HL-60 (cell line): ENCODE results near the gene CSNK1G1.

Experiments
- DNase-seq, 2 experiments: peaks; one replicate each; pipeline ENCODE4 v3.0.0-alpha.2; 2010 to 2020; ENCODE audit warnings: low read depth in 1 of 2, low spot score in 1 of 2
- H3K27ac ChIP-seq: fragments of 250-450 bp; sonication (Bioruptor Pico); replicated peaks from 2 replicates; pipeline ENCODE4 v1.5.1; 2020; ENCODE audit warnings: mild to moderate bottlenecking, moderate library complexity
- H3K27me3 ChIP-seq: fragments of 250-450 bp; sonication (Bioruptor Pico); 2 replicates; pipeline ENCODE4 v1.5.1; 2021; ENCODE audit warnings: mild to moderate bottlenecking, moderate library complexity; ENCODE audit not compliant: insufficient read depth, poor library complexity, severe bottlenecking
- H3K4me3 ChIP-seq: replicated peaks from 2 replicates; pipeline ENCODE4 v1.5.1; 2011; ENCODE audit warnings: mild to moderate bottlenecking, control low read depth, low read length; ENCODE audit not compliant: insufficient read depth
- CTCF ChIP-seq: IDR thresholded peaks from one replicate; pipeline ENCODE4 v1.5.1; 2011; ENCODE audit warnings: low read length, control low read depth, inconsistent platforms; ENCODE audit not compliant: insufficient read depth
- GABPA ChIP-seq: IDR thresholded peaks from 2 replicates; pipeline ENCODE4 v1.6.1; 2012; ENCODE audit warnings: low read depth
- POLR2AphosphoS5 ChIP-seq: IDR thresholded peaks from 2 replicates; pipeline ENCODE4 v1.6.1; 2012; ENCODE audit warnings: low read depth
- SPI1 ChIP-seq: IDR thresholded peaks from 2 replicates; pipeline ENCODE4 v1.6.1; 2012; ENCODE audit warnings: low read depth, mild to moderate bottlenecking, borderline replicate concordance
- TF ChIP-seq, protein P1 (sequence below): IDR thresholded peaks from 2 replicates; pipeline ENCODE4 v1.6.1; 2012; ENCODE audit warnings: low read depth; ENCODE audit not compliant: insufficient replicate concordance

The CSNK1G1 gene

DNA sequence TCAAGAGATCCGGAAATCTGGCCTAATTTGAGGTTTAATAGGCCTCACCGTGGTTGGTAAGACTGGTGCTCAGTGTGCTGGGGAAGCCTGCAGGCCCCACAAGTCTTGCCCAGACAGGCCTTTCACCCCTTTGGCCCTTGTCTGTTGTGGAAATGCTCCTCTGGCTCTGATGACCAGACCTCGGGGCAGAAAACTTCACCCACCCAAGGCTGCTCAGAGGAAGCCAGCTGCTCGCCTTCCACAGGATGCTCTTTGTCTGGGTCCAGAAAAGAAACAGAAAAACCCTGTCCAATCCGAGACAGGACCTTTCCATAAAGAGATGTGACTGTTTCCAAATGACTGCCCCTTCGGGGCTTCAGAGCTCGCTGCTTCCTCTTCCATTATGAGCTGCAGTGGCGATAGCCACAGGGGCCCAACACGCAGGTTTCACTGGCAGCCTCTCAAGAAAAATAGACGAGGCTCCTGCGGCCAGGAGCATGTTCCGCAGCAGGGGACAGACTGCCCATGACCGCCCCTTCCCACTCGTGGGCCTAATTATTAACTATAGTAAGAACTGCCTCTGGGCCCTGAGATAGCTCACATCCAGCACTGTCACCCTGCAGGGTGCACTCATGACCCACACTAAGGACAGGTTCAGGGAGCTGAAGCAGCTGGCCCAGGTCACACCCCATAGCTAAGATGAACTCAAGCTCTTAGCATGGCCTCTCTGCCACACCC, 211.2 kb downstream of the CSNK1G1 start:
- peak; percentile 26; the same call in 1 of the 2 replicates for TF ChIP-seq POLR2AphosphoS5
- TF ChIP-seq, protein P1, sequence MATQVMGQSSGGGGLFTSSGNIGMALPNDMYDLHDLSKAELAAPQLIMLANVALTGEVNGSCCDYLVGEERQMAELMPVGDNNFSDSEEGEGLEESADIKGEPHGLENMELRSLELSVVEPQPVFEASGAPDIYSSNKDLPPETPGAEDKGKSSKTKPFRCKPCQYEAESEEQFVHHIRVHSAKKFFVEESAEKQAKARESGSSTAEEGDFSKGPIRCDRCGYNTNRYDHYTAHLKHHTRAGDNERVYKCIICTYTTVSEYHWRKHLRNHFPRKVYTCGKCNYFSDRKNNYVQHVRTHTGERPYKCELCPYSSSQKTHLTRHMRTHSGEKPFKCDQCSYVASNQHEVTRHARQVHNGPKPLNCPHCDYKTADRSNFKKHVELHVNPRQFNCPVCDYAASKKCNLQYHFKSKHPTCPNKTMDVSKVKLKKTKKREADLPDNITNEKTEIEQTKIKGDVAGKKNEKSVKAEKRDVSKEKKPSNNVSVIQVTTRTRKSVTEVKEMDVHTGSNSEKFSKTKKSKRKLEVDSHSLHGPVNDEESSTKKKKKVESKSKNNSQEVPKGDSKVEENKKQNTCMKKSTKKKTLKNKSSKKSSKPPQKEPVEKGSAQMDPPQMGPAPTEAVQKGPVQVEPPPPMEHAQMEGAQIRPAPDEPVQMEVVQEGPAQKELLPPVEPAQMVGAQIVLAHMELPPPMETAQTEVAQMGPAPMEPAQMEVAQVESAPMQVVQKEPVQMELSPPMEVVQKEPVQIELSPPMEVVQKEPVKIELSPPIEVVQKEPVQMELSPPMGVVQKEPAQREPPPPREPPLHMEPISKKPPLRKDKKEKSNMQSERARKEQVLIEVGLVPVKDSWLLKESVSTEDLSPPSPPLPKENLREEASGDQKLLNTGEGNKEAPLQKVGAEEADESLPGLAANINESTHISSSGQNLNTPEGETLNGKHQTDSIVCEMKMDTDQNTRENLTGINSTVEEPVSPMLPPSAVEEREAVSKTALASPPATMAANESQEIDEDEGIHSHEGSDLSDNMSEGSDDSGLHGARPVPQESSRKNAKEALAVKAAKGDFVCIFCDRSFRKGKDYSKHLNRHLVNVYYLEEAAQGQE: no peak
- Histone ChIP-seq H3K27ac (no peak overlapping the region), H3K27me3 (no peaks in the 10 kb centered on the region), H3K4me3 (no peak overlapping the region)
- no peak for DNase-seq

- TF ChIP-seq POLR2AphosphoS5: no peak
- TF ChIP-seq SPI1: no peak
- no peak for TF ChIP-seq CTCF
- TF ChIP-seq, protein P1: no peak
- TF ChIP-seq GABPA: no peak
- Histone ChIP-seq H3K27ac (no peak overlapping the region), H3K4me3 (no peak overlapping the region), H3K27me3 (no peaks in the 10 kb centered on the region)
- DNase-seq: no peak
Observed at GRCh38 chr15:64144192-64144564, 211.8 kb downstream of the CSNK1G1 start.

DNA sequence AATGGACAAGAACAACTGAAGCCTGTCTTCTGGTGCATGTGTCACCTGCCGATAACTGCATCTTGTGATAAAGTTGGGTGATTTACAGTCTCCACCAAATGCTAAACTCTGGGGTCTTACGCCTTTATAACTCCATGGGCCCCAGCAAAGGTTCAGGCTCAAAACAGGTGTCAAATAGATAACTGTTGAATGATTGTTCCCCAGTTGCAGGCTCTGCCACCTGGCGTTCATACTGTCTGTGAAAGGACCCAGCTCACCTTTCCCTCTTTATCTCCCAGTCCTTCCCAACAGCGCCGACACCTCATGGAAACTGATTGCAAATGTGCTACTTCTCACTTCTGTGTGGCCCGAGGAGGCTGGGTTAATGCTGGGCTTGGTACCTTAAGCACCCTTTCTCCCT, 212.7 kb downstream of the CSNK1G1 start:
- no peak for TF ChIP-seq CTCF
- TF ChIP-seq GABPA: no peak
- TF ChIP-seq SPI1: no peak
- no peak for TF ChIP-seq POLR2AphosphoS5
- TF ChIP-seq, protein P1: no peak
- Histone ChIP-seq H3K27ac (no peak overlapping the region), H3K27me3 (no peaks in the 10 kb centered on the region), H3K4me3 (no peak overlapping the region)
- no peak for DNase-seq
